ENCODE results near the gene TLE6.
A peak's percentile ranks its signal among the peaks of the same experiment; 100 is the strongest.
"Not testable (repeated sequence)": the region's sequence is repeated elsewhere in the genome, so short reads cannot be mapped to it uniquely, and the experiment has no call there.

Gene TLE6

GRCh38 chr19:3005345-3005744 is 28.0 kb downstream of the TLE6 start:
- no peak for DNase-seq

DNA sequence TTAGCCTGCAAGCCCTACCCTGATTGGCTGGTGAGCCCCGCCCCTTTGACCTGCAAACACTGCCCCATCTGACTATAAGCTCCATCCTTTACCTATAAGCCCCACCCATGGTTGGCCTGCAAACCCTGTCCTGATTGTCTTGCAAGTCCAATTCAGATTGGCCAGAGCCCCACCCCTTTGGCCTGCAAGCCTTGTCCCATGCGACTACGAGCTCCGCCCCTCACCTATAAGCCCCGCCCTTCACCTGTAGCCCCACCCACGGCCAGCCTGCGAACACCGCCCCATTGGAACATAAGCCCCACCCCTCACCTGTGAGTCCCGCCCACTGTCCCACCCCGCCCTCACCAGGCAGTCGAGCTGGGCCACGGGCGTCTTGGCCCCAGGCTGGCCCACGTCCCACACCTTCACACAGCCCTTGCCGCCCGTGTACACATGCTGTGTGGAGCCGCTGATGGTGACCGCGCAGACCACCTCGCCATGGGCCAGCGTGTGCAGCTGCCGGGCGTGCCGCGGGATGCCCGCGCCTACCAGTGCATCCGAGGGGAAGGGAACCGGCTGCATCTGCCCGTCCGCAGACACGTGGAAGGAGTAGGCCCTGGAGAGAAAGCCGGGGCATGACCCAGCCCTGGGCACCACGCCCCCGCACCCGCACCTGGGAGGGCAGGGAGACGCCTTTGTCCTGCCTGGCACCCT is 28.9 kb downstream of the TLE6 start:
- peak; percentile 67 for DNase-seq

DNA sequence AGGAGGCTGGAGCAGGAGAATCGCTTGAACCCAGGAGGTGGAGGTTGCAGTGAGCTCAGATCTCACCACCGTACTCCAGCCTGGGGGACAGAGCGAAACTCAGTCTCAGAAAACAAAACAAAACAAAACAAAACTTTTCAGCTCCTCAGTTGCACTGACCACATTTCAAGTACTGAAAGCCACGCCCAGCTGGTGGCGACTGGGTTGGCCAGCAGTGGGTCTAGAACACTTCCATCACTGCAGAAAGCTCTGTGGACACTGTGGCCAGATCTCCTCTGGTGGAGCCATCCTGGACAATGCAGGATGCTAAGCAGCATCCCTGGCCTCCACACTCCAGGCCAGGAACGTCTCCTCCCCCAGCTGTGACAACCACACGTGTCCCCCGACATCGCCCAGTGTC is 30.6 kb downstream of the TLE6 start:
- no peak for DNase-seq

DNA sequence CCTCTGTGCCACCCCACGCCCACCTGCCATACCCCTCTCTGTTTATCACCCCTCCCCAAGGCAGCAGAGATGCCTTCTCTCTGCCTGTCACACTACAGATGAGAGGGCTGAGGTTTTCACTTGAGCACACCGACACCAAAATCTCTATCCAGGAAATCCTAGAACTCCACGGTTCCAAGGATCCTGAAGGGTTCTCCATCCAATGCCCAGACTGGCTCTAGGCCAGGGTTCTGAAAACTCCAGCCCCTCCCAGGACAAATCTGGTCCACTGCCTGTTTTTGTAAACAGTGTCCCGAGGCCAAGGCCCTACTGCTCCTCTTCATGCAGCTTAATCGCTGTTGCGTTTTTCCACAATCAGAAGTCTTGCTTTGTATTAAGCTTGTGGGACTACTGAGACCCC is 31.6 kb downstream of the TLE6 start:
- DNase-seq = no peak

DNA sequence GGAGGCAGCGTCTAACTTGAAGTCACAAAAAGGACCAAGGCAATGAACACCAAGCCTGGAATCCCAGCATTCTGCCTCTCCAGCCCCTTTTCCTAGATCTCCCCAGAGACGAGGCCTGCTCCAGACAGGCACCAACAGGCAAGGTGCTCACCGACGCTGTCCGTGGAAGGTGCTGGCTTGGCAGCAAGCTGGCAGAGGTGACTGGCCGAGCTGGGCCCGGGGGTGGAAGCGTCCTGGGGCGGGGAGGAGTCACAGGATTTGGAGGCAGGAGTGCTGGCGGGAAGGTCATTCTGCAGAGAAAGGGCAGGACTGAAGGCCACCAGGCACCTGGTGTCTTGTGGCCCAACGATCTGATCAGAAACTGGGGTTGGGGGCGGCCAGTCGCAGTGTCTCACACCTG is 33.5 kb downstream of the TLE6 start:
- DNase-seq = no peak

DNA sequence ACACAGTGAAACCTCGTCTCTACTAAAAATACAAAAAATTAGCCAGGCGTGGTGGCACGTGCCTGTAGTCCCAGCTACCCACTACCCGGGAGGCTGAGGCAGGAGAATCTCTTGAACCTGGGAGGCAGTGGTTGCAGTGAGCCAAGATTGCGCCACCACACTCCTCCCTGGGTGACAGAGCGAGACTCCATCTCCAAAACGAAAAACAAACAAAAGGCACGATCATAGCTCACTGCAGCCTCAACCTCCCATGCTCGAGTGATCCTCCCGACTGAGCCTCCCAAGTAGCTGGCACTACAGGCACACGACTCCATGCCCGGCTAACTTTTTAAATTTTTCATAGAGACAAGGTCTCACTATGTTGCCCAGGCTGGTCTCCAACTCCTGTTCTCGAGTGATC is 34.7 kb downstream of the TLE6 start:
- not testable (repeated sequence) for DNase-seq

- no peak for DNase-seq
Observed at GRCh38 chr19:3012621-3013262, 35.4 kb downstream of the TLE6 start.

DNA sequence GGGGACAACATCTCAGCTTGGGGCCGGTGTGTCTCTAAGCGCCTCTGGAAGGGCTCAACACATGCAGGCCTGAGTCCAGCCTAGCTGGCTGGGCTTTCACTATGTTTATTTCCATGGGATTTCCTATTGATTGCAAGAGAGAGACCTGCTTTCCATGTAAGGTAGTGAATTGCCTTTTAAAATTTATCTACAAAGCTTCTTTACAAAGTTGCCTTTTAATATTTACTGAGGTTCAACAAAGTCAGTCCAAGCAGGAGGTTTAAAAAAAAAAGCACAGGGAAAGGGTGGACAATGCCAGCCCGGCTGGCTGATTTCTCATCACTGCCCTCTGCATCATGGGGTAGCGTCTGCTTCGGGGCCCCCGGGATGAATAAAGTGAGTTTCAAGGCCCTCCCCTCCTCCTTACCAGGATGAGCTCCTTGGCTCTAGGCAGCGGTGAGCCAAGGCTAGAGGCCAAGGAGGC is 35.9 kb downstream of the TLE6 start:
- no peak for DNase-seq

DNA sequence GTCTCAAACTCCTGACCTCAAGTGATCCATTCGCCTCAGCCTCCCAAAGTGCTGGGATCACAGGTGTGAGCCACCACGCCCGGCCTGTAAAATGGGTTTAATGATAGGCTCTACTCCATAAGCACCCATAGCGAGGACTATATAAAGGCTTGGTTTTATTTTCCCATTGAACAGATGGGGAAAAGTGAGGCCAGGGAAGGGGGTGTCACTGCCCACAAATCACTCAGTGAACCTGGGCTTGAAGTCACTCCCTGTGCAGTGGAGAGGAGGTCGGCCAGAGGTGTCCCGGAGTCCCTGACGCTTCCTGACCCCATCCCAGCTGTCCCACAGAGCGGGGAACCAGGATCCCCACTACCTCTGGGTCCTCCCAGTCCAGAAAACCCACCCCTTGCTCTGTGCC is 36.8 kb downstream of the TLE6 start:
- no peak for DNase-seq

GRCh38 chr19:3015126-3016057 is 38.0 kb downstream of the TLE6 start:
- no peak for DNase-seq

- DNase-seq = no peak
Observed at GRCh38 chr19:3017923-3018322, 40.6 kb downstream of the TLE6 start.

DNA sequence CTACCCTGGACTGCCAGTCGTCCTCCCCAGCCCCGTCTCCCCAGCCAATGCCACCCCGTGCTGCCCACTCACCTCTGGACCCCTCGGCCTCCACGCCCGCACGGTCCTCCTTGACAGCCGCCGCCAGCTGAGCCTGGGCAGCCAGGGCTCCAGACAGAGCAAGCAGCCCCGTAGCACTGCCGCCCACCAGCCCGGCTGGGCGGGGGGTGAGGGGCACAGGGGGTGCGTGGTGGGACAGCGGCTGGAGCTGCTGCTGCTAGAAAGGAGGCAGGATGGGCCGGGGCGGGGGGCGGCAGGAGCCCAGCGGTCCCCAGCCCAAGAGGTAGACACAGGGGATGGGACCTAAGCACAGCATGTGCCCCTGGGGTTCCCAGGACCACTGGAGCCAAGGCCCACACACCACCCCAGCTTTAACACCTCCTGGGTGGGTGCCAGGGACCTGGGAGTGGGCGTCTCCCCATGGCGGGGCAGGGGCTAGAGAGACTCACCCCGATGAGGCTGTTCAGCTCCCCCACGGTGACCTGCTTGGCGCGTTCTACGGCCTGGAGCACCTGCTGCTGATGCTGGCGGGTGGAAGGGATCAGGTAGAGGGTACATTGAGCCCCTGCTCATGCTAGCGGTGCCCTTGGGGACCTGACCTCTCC is 42.0 kb downstream of the TLE6 start:
- no peak for DNase-seq

DNA sequence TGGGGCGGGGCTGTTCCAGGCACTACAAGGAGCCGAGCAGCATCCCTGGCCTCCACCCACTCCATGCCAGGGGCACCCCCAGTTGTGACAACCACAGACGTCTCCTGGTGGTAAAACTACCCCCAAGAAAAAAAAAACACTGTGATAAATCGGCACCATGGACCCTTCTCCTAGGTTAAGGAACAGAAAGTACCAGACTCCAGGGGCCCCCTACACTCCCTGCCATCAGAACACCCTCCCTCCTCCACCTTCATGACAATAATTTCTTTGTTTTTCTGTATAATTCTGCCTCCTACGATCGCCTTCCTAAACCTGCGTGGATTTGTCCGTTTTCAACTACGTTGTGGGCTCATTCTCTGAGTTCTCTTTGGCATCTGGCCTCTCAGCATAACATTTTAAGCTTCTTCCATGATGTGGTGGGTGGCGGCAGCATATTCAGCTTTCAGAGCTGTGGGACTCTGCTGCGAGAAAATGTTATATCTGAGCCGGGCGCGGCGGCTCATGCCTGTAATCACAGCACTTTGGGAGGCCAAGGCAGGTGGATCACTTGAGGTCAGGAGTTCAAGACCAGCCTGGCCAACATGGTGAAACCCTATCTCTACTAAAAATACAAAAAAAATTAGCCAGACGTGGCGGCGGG is 43.1 kb downstream of the TLE6 start:
- no peak for DNase-seq

GRCh38 chr19:3024509-3024869 is 47.1 kb downstream of the TLE6 start:
- no peak for DNase-seq

GRCh38 chr19:3024870-3025548 is 47.6 kb downstream of the TLE6 start:
- no peak for DNase-seq

GRCh38 chr19:3025549-3025886 is 48.2 kb downstream of the TLE6 start:
- no peak for DNase-seq

- DNase-seq = no peak
Observed at GRCh38 chr19:3026768-3027167, 49.4 kb downstream of the TLE6 start.

- DNase-seq = no peak
Observed at GRCh38 chr19:3027292-3027691, 49.9 kb downstream of the TLE6 start.

DNA sequence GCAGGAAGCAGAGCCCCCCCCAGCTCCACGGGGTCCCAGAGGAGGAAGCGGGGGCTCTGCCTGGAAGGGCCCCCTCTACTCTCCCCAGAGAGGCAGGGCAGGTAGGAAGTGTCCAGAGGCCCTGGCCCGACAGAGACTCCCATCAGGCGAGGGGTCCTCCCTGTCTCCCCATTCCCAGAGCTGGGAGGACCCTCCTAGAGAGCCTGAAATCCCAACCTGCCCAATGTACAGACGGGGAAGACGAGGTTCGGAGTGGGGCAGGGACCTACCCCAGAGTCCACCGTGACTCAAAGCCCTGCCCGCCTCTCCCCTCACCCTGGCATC is 50.6 kb downstream of the TLE6 start:
- DNase-seq = no peak

GRCh38 chr19:3028305-3029064 is 51.1 kb downstream of the TLE6 start:
- no peak for DNase-seq

DNA sequence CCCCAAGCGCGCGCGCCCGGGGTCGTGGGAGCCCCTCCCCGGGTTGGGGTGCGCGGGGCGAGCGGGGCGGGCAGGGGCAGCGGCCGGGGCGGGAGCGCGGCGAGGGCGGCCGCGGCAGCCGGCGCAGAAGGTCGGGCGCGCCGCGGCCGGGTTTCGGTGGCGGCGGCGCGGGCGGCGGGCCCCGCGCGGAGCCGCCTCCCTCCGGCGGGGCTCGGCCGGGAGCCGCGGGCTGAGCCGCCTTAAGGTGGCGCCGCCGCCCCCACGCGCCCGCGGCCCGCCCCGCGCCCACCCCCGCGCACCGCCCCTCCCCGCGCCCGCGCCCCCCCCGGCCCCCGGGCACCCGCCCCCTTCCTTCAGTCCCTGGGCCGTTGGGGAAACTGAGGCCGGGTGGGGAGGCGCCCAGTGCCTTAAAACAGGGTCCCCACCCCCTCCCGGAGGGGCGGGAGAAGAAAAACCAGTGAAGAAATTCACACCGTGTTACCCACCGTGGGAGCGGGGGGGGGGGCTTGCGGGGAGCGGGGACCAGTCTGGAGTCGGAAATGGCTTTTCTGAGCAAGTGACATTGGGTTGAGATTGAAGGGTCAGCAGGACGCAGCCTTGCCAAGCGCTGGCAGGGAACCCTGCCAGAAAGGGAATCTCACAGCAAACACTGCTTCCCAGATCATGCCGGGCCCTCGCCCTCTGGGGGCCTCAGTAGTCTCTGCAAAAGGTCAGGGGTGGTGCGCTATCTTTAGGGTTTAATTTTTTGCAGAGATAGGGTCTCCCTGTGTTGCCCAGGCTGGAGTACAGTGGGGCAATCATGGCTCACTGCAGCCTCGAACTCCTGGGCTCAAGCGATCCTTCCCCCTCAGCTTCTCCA is 51.9 kb downstream of the TLE6 start, which contains the start of gene TLE2:
Gene TLE2, minus strand, starts transcription at position 216 of the 859 bp plus-strand sequence. CDS start 376 bp downstream, outside the sequence.
- peak; percentile 66 for DNase-seq
